ENCODE measurements around the gene ALS2. TPM values are rescaled to one million over a fixed set of nuclear protein-coding genes. Genes with fewer than 3 reads are reported as not detected.
"Not testable (repeated sequence)": the region's sequence is repeated elsewhere in the genome, so short reads cannot be mapped to it uniquely, and the experiment has no call there.

The ALS2 gene
- total RNA-seq, 4 donors from 2014 or later: 20.4 to 33.8 (median 29.2) TPM

- Histone ChIP-seq H3K27me3 (no peaks in the 10 kb centered on the region), H3K27ac (no peak overlapping the region)
Observed at GRCh38 chr2:201808027-201808426, 27.3 kb upstream of the ALS2 start.

DNA sequence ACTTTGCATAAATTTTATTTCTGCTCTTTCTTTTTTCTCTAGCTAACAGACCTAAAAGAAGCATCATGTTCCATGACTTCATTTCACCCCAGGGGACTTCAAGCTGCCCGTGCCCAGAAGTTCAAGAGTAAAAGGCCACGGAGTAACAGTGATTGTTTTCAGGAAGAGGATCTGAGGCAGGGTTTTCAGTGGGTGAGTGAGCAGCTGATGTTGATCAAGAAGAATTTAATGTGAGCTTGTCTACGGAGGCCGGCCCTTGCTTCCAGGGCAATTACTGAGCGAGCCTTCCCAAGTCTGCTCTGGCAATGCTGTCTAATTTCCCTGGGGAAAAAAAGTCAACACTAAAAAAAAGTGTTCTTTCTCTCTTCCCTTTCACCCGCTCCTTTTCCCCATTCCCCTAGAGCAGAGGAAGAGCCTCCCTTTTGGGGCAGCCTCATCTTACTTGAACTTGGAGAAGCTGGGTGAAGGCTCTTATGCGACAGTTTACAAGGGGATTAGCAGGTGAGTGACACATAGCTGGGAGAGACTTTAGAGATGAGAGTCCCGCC lies 26.8 kb upstream of the ALS2 start:
- TF ChIP-seq, protein P1, sequence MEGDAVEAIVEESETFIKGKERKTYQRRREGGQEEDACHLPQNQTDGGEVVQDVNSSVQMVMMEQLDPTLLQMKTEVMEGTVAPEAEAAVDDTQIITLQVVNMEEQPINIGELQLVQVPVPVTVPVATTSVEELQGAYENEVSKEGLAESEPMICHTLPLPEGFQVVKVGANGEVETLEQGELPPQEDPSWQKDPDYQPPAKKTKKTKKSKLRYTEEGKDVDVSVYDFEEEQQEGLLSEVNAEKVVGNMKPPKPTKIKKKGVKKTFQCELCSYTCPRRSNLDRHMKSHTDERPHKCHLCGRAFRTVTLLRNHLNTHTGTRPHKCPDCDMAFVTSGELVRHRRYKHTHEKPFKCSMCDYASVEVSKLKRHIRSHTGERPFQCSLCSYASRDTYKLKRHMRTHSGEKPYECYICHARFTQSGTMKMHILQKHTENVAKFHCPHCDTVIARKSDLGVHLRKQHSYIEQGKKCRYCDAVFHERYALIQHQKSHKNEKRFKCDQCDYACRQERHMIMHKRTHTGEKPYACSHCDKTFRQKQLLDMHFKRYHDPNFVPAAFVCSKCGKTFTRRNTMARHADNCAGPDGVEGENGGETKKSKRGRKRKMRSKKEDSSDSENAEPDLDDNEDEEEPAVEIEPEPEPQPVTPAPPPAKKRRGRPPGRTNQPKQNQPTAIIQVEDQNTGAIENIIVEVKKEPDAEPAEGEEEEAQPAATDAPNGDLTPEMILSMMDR (IDR thresholded peaks at IDR 0.05): no peak
- TF ChIP-seq POLR2A (IDR thresholded peaks at IDR 0.05): no peak
- DNase-seq: no peak
- H3K9me3 ChIP-seq: no peaks in the 10 kb centered on the region

More at GRCh38 chr2:201808027-201808426, 27.3 kb upstream of the ALS2 start:
- Histone ChIP-seq H3K4me3 (no peak overlapping the region), H3K36me3 (no peaks in the 10 kb centered on the region), H3K4me1 (no peaks in the 10 kb centered on the region), H3K9me3 (no peaks in the 10 kb centered on the region)
- no peak for TF ChIP-seq POLR2A (IDR thresholded peaks at IDR 0.05)
- TF ChIP-seq, protein P1 (IDR thresholded peaks at IDR 0.05): no peak
- no peak for DNase-seq

DNA sequence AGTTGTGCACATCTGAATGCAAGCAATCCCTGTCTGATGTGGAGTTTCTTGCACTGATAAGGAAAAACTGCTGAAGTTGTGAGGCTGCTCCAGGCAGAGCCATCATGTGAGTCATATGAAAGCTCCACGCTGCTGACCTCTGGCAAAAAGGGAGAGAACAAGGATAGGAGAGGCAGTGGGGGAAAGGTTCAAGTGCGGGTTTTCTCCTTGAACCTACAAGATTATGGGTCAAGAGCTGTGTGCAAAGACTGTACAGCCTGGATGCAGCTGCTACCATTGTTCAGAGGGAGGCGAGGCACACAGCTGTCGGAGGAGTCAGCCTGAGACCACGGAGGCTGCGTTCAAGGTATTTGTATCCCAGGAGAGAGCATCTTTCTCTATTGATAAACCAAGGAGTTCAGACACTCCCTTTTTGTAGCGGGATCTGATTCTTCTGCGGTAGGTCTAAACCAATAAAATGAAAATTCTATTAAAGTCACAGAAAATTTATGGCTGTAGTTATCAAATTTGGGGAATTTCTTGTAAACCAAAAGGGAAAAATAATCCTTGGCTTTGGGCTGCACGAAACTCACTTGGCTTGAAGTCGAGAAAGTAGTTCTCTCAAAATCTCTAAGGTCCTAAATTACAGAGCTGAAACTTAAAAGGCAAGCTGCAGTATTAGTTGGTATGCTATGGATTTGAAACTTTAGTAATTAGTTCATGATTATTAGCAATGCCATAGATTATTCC lies 25.9 kb upstream of the ALS2 start, which contains the start of gene CDK15:
Gene CDK15, plus strand, starts transcription at position 96 of the 729 bp plus-strand sequence. Its CDS starts 128 bp downstream, at position 224.
- Histone ChIP-seq H3K4me1 (no peaks in the 10 kb centered on the region), H3K27ac (no peak within 1 kb of the TSS), H3K27me3 (no peaks in the 10 kb centered on the region), H3K9me3 (no peaks in the 10 kb centered on the region), H3K36me3 (no peaks in the 10 kb centered on the region), H3K4me3 (no peak within 1 kb of the TSS)
- no peak for DNase-seq
- TF ChIP-seq POLR2A (IDR thresholded peaks at IDR 0.05): no peak
- TF ChIP-seq, protein P1 (IDR thresholded peaks at IDR 0.05): no peak

More for the DNA sequence above, 26.8 kb upstream of the ALS2 start:
- H3K4me1 ChIP-seq: no peaks in the 10 kb centered on the region
- H3K4me3 ChIP-seq: no peak overlapping the region
- no peaks in the 10 kb centered on the region for H3K36me3 ChIP-seq
- H3K27me3 ChIP-seq: no peaks in the 10 kb centered on the region
- no peak overlapping the region for H3K27ac ChIP-seq

DNA sequence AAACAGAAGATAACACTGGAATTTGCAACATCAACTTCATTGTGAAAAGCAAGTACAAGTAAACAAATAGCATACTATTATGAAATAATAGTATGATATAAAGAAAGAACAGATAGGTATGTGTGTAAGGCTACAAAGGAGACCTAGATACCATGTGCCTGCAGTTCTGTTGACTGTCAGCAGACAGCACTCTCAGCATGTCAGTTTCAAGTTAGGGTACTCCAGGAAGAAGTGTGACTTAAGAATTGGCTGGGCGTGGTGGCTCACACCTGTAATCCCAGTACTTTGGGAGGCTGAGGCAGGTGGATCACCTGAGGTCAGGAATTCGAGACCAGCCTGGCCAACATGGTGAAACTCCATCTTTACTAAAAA lies 18.2 kb upstream of the ALS2 start:
- H3K27me3 ChIP-seq, H3K36me3 ChIP-seq, H3K4me1 ChIP-seq, DNase-seq, H3K9me3 ChIP-seq, H3K4me3 ChIP-seq, H3K27ac ChIP-seq: not testable (repeated sequence)

DNA sequence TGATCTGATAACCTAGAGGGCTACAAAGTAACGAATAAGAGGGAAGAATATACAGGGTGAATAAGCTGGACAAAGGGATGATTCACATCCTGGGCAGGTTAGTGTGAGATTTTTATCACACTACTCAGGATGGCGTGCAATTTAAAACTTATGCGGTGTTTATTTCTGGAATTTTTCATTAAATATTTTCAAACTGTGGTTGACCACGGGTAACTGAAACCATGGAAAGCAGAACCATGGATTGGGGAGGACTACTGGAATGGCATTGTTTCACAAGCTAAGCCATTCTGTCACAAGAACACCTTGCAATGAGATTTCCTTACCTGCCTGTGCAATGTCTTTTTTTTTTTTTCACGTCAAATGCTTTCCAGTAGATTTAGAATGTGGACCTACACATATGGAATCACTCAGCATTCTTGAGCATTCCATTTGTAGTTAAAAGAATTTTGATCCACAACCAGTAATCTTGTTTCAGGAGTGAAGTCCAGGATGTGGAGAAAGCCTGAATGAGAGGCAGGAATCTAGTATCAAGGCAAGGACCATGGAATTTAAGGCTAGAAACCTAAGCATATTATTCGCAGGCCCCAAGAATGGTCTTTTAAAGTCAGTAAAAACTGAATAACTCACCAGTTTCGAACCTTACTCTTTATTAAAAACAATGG lies 17.6 kb upstream of the ALS2 start:
- H3K27me3 ChIP-seq: no peaks in the 10 kb centered on the region
- no peak for TF ChIP-seq POLR2A (IDR thresholded peaks at IDR 0.05)
- TF ChIP-seq, protein P1 (IDR thresholded peaks at IDR 0.05): no peak
- no peaks in the 10 kb centered on the region for H3K36me3 ChIP-seq
- no peak overlapping the region for H3K4me3 ChIP-seq
- no peak overlapping the region for H3K27ac ChIP-seq
- DNase-seq: no peak
- H3K9me3 ChIP-seq: no peaks in the 10 kb centered on the region
- H3K4me1 ChIP-seq: no peaks in the 10 kb centered on the region
